Uterus (tissue), 4 donors: ENCODE data around the gene CDH16. TPM values are rescaled to one million over a fixed set of nuclear protein-coding genes. Genes with fewer than 3 reads are reported as not detected.

Experiments used
- DNase-seq, 2 donors: peaks; one replicate each; pipeline ENCODE4 v3.0.0-alpha.2; 2019 to 2020
- H3K27ac ChIP-seq, 2 donors: fragments of 200-600 bp; sonication (generic); 1 replicate in 1 of 2; 2 replicates in 1 of 2; pipeline ENCODE4 v1.5.1; 2016 to 2018
- H3K27me3 ChIP-seq, 2 donors: fragments of 200-600 bp; sonication (generic); one replicate each; pipeline ENCODE4 v1.5.1; 2018 to 2019; ENCODE audit warnings: control low read depth in 1 of 2
- H3K36me3 ChIP-seq, 2 donors: fragments of 200-600 bp; sonication (generic); one replicate each; pipeline ENCODE4 v1.5.1; 2019; ENCODE audit warnings: control low read depth in 1 of 2
- H3K4me1 ChIP-seq, 2 donors: fragments of 200-600 bp; sonication (generic); one replicate each; pipeline ENCODE4 v1.5.1; 2018 to 2019; ENCODE audit warnings: control low read depth in 1 of 2
- H3K4me3 ChIP-seq, 2 donors: fragments of 200-600 bp; sonication (generic); 1 replicate in 1 of 2; 2 replicates in 1 of 2; pipeline ENCODE4 v1.5.1; 2018 to 2019; ENCODE audit warnings: mild to moderate bottlenecking in 1 of 2
- H3K9me3 ChIP-seq, 2 donors: fragments of 200-600 bp; sonication (generic); one replicate each; pipeline ENCODE4 v1.5.1; 2019; ENCODE audit warnings: control low read depth in 1 of 2
- POLR2A ChIP-seq, 2 donors: fragments of 450-650 bp; IDR thresholded peaks; one replicate each; pipeline ENCODE4 v1.6.1; 2016; ENCODE audit warnings: antibody characterized with exemption in 2 of 2, mild to moderate bottlenecking in 1 of 2, moderate library complexity in 1 of 2
- intact Hi-C: fragments of 100-400 bp; cut with DNase I; formaldehyde crosslinking; loops from one replicate; pipeline ENCODE4 v1.15.1; 2023; ENCODE audit warnings: low total_unique reads
- total RNA-seq, 4 donors: library from RNA; depleted of rRNA in 3 of 4; stranded (reverse); fragments of >200 nt in 3 of 4; gene quantifications; one replicate each; pipeline versions ENCODE4 v1.1.0 to v1.2.4, GENCODE V29; 2014 to 2023
- TF ChIP-seq, protein P1 (sequence below), 4 experiments: fragments of 200-600 bp in 2 of 4; fragments of 450-650 bp in 2 of 4; sonication (generic) in 2 of 4; IDR thresholded peaks; one replicate each; pipeline ENCODE4 v1.5.1; 2016 to 2019; ENCODE audit warnings: antibody characterized with exemption in 4 of 4, mild to moderate bottlenecking in 2 of 4, moderate library complexity in 1 of 4
- donor health status: DM: yes; HTN: yes; CAD: no.

CDH16 gene
- total RNA-seq, 4 donors from 2014 or later = 12.6 TPM; not detected in 3

- no peak for DNase-seq
- intact Hi-C loops = no loop called here
- TF ChIP-seq, protein P1, sequence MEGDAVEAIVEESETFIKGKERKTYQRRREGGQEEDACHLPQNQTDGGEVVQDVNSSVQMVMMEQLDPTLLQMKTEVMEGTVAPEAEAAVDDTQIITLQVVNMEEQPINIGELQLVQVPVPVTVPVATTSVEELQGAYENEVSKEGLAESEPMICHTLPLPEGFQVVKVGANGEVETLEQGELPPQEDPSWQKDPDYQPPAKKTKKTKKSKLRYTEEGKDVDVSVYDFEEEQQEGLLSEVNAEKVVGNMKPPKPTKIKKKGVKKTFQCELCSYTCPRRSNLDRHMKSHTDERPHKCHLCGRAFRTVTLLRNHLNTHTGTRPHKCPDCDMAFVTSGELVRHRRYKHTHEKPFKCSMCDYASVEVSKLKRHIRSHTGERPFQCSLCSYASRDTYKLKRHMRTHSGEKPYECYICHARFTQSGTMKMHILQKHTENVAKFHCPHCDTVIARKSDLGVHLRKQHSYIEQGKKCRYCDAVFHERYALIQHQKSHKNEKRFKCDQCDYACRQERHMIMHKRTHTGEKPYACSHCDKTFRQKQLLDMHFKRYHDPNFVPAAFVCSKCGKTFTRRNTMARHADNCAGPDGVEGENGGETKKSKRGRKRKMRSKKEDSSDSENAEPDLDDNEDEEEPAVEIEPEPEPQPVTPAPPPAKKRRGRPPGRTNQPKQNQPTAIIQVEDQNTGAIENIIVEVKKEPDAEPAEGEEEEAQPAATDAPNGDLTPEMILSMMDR (IDR thresholded peaks at IDR 0.05) = no peak
- TF ChIP-seq POLR2A (IDR thresholded peaks at IDR 0.05) = no peak
- H3K27ac ChIP-seq = no peak overlapping the region
- no peaks in the 10 kb centered on the region for H3K27me3 ChIP-seq
- H3K4me3 ChIP-seq = no peak overlapping the region
- no peaks in the 10 kb centered on the region for H3K9me3 ChIP-seq
- H3K4me1 ChIP-seq = peaks cover 0 to 6% of the 10 kb centered on the region in 2 donors
- H3K36me3 ChIP-seq = no peaks in the 10 kb centered on the region
Measured at GRCh38 chr16:66953462-66954096, 34.9 kb upstream of the CDH16 start.

- no peak overlapping the region for H3K27ac ChIP-seq
- H3K4me3 ChIP-seq = no peak overlapping the region
- no peaks in the 10 kb centered on the region for H3K36me3 ChIP-seq
- intact Hi-C loops = no loop called here
- no peaks in the 10 kb centered on the region for H3K9me3 ChIP-seq
- no peak for TF ChIP-seq POLR2A (IDR thresholded peaks at IDR 0.05)
- TF ChIP-seq, protein P1 (IDR thresholded peaks at IDR 0.05) = no peak
- no peak for DNase-seq
- H3K4me1 ChIP-seq = peaks cover 0 to 7% of the 10 kb centered on the region in 2 donors
- no peaks in the 10 kb centered on the region for H3K27me3 ChIP-seq
Measured at GRCh38 chr16:66952430-66953110, 33.9 kb upstream of the CDH16 start.

- Histone ChIP-seq H3K4me1 (peaks cover 0 to 7% of the 10 kb centered on the region in 2 donors), H3K9me3 (no peaks in the 10 kb centered on the region), H3K27me3 (no peaks in the 10 kb centered on the region), H3K27ac (no peak overlapping the region), H3K36me3 (no peaks in the 10 kb centered on the region), H3K4me3 (no peak overlapping the region)
- intact Hi-C loops = no loop called here
- TF ChIP-seq, protein P1 (IDR thresholded peaks at IDR 0.05) = no peak
- no peak for TF ChIP-seq POLR2A (IDR thresholded peaks at IDR 0.05)
- DNase-seq = no peak
Measured at GRCh38 chr16:66950971-66951790, 32.5 kb upstream of the CDH16 start.

DNA sequence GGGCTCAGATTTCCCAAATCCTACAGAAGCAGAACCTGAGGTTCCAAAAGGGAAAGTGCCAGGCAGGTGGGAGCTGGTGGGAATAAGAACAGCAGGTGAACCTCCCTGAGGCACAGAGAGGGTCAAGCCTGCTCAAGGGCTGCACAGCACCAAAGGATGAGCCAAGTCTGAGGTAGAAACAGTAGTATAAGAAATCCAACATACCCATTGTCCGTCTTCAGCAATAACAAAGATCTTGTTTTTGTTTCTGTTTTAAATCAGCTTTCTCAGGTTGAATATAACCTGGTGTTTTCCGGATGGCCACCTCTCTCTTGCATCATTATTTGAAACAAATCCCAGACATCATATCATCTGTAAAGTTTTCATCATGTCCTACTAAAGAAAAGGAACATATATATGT lies 31.8 kb upstream of the CDH16 start:
- H3K27ac ChIP-seq = no peak overlapping the region
- H3K9me3 ChIP-seq = no peaks in the 10 kb centered on the region
- intact Hi-C loops = no loop called here
- no peak for DNase-seq
- TF ChIP-seq, protein P1 (IDR thresholded peaks at IDR 0.05) = no peak
- no peak for TF ChIP-seq POLR2A (IDR thresholded peaks at IDR 0.05)
- no peaks in the 10 kb centered on the region for H3K27me3 ChIP-seq
- H3K4me1 ChIP-seq = peaks cover 0 to 7% of the 10 kb centered on the region in 2 donors
- H3K36me3 ChIP-seq = no peaks in the 10 kb centered on the region
- no peak overlapping the region for H3K4me3 ChIP-seq

DNA sequence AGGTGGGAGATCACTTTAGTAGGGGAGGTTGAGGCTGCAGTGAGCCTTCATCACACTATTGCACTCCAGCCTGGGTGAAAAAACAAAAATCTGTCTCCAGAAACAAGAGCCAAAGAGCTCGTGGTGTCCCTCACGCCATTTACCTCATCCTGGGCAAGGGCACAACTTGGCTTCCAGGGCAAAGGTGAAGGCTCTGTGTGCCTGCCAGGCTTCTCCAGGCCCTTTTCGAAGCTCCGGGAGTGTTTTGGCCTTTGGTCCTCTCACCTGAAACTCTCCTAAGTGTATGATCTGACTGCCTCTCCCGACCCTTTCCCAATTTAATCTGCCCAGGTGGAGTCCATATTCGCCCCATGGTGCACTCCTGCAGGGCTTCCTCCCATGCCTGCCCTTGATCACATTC lies 30.8 kb upstream of the CDH16 start:
- DNase-seq = no peak
- Histone ChIP-seq H3K4me3 (no peak overlapping the region), H3K27ac (no peak overlapping the region), H3K9me3 (no peaks in the 10 kb centered on the region), H3K36me3 (no peaks in the 10 kb centered on the region), H3K4me1 (peaks cover 0 to 7% of the 10 kb centered on the region in 2 donors), H3K27me3 (no peaks in the 10 kb centered on the region)
- TF ChIP-seq, protein P1 (IDR thresholded peaks at IDR 0.05) = no peak
- no peak for TF ChIP-seq POLR2A (IDR thresholded peaks at IDR 0.05)
- intact Hi-C loops = no loop called here
